ENCODE measurements around the gene MEI4.

MEI4 gene

GRCh38 chr6:77856391-77856790, 203.6 kb downstream of the MEI4 start:
- H3K4me3 ChIP-seq (ENCODE audit: low read depth, low read length): no peak overlapping the region
- TF ChIP-seq, protein P1, sequence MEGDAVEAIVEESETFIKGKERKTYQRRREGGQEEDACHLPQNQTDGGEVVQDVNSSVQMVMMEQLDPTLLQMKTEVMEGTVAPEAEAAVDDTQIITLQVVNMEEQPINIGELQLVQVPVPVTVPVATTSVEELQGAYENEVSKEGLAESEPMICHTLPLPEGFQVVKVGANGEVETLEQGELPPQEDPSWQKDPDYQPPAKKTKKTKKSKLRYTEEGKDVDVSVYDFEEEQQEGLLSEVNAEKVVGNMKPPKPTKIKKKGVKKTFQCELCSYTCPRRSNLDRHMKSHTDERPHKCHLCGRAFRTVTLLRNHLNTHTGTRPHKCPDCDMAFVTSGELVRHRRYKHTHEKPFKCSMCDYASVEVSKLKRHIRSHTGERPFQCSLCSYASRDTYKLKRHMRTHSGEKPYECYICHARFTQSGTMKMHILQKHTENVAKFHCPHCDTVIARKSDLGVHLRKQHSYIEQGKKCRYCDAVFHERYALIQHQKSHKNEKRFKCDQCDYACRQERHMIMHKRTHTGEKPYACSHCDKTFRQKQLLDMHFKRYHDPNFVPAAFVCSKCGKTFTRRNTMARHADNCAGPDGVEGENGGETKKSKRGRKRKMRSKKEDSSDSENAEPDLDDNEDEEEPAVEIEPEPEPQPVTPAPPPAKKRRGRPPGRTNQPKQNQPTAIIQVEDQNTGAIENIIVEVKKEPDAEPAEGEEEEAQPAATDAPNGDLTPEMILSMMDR (IDR thresholded peaks at IDR 0.05; ENCODE audit: control insufficient read depth, extremely low read depth, insufficient read depth): no peak
- no peak for DNase-seq (ENCODE audit: low read depth)

DNA sequence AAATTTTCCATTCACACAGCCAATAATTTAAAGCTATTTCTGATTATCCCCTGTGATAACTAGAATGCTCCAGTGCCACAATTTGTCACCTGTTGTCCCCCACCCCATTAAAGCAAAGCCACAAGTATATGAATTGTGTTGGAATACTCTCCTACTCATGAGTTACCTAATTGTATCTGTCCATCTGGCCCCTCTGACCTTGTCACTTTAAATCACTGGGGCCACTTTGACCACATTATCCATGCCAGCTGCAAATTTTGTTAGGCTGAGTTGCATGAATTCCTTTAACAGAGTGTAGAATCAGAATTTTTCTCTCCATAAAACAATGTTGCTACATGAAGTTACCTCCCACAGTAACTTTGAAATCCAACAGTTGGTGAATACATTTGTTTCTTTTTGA, 204.6 kb downstream of the MEI4 start:
- TF ChIP-seq, protein P1 (IDR thresholded peaks at IDR 0.05; ENCODE audit: control insufficient read depth, extremely low read depth, insufficient read depth): no peak
- no peak overlapping the region for H3K4me3 ChIP-seq (ENCODE audit: low read depth, low read length)
- no peak for DNase-seq (ENCODE audit: low read depth)

DNA sequence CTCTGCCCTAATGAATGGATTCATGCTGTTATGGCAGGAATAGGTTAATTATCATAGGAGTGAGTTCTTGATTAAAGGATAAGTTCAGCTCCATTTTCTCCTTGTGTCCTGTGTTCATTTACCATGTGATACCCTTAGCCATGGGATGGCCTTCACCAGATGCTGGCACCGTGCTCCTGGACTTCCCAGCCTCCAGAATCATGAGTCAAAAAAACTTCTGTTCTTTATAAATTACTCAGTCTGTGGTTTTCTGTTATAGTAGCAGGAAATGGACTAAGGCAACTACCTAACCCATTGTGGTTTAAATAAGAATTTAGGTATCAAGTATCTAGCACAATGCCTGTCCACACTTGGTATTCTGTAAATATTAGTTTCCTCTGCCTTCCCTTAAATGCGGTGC, 223.5 kb downstream of the MEI4 start:
- no peak for DNase-seq (ENCODE audit: low read depth)
- H3K4me3 ChIP-seq (ENCODE audit: low read depth, low read length): no peak overlapping the region
- TF ChIP-seq, protein P1 (IDR thresholded peaks at IDR 0.05; ENCODE audit: control insufficient read depth, extremely low read depth, insufficient read depth): no peak

GRCh38 chr6:77879527-77879926, 226.7 kb downstream of the MEI4 start:
- no peak overlapping the region for H3K4me3 ChIP-seq (ENCODE audit: low read depth, low read length)
- DNase-seq (ENCODE audit: low read depth): no peak
- TF ChIP-seq, protein P1 (IDR thresholded peaks at IDR 0.05; ENCODE audit: control insufficient read depth, extremely low read depth, insufficient read depth): no peak

- no peak for DNase-seq (ENCODE audit: low read depth)
- H3K4me3 ChIP-seq (ENCODE audit: low read depth, low read length): no peak overlapping the region
- TF ChIP-seq, protein P1 (IDR thresholded peaks at IDR 0.05; ENCODE audit: control insufficient read depth, extremely low read depth, insufficient read depth): no peak
These were observed 227.7 kb downstream of the MEI4 start for GRCh38 chr6:77880501-77880900.

DNA sequence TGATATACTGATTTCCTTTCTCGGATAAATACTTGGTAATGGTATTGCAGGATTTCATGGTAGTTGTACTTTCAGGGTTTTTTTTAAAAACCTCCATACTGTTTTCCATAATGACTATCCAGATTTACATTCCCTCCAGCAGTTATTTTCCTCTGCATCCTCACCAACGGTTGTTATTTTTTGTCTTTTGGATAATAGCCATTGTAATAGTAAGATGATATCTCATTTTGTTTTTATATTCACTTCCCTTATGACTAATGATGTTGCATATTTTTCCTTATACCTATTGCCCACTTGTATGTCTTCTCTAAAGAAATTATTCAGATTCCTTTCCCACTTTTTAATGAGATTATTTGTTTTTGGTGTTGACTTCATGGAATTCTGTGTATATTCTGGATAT, 231.0 kb downstream of the MEI4 start:
- TF ChIP-seq, protein P1 (IDR thresholded peaks at IDR 0.05; ENCODE audit: control insufficient read depth, extremely low read depth, insufficient read depth): no peak
- no peak for DNase-seq (ENCODE audit: low read depth)
- no peak overlapping the region for H3K4me3 ChIP-seq (ENCODE audit: low read depth, low read length)

GRCh38 chr6:77893391-77893790, 240.6 kb downstream of the MEI4 start:
- TF ChIP-seq, protein P1 (IDR thresholded peaks at IDR 0.05; ENCODE audit: control insufficient read depth, extremely low read depth, insufficient read depth): no peak
- DNase-seq (ENCODE audit: low read depth): no peak
- no peak overlapping the region for H3K4me3 ChIP-seq (ENCODE audit: low read depth, low read length)

Data from LNCaP clone FGC (cell line).